OCI-LY3 (cell line): ENCODE data around the gene CPNE6.
A peak's percentile ranks its signal among the peaks of the same experiment; 100 is the strongest.

Experiments
- H2AFZ ChIP-seq: fragments of 200-600, 300-600 bp; shearing (Covaris generic); 2 replicates; pipeline ENCODE4 v1.6.0; 2014; ENCODE audit warnings: antibody characterized with exemption, low read depth, low read length
- H3K27ac ChIP-seq: fragments of 200-600, 300-600 bp; sonication (generic); 2 replicates; pipeline ENCODE4 v1.5.1; 2014; ENCODE audit warnings: mild to moderate bottlenecking, low read length, moderate library complexity, mixed read lengths
- H3K27me3 ChIP-seq: fragments of 200-600, 300-600 bp; sonication (generic); 2 replicates; pipeline ENCODE4 v1.6.1; 2014; ENCODE audit warnings: low read depth, low read length, mixed read lengths
- H3K36me3 ChIP-seq: fragments of 200-600, 300-600 bp; sonication (generic); replicated peaks from 2 replicates; pipeline ENCODE3; 2014; ENCODE audit warnings: low read depth, low read length, mixed read lengths
- H3K4me1 ChIP-seq: fragments of 300-600, 200-600 bp; sonication (generic); 2 replicates; pipeline ENCODE4 v1.6.1; 2014; ENCODE audit warnings: low read length, mixed read lengths
- H3K4me2 ChIP-seq: fragments of 200-600, 300-600 bp; sonication (generic); 2 replicates; pipeline ENCODE4 v1.6.1; 2014; ENCODE audit warnings: low read length, mixed read lengths
- H3K4me3 ChIP-seq: fragments of 300-600, 200-600 bp; sonication (generic); 2 replicates; pipeline ENCODE4 v1.5.1; 2014; ENCODE audit warnings: antibody characterized with exemption, mild to moderate bottlenecking, low read length, moderate library complexity
- H3K79me2 ChIP-seq: fragments of 300-600, 200-600 bp; shearing (Covaris generic); 2 replicates; pipeline ENCODE4 v1.6.1; 2014; ENCODE audit warnings: mild to moderate bottlenecking, low read length, mixed read lengths
- H3K9ac ChIP-seq: fragments of 300-600, 200-600 bp; shearing (Covaris generic); 2 replicates; pipeline ENCODE4 v1.6.0; 2014; ENCODE audit warnings: mild to moderate bottlenecking, low read length, moderate library complexity
- H3K9me3 ChIP-seq: fragments of 200-600, 300-600 bp; shearing (Covaris generic); 2 replicates; pipeline ENCODE4 v1.6.1; 2014; ENCODE audit warnings: low read length, mixed read lengths; ENCODE audit not compliant: insufficient read depth
- H4K20me1 ChIP-seq: fragments of 200-600, 300-600 bp; sonication (generic); 2 replicates; pipeline ENCODE4 v1.6.1; 2016; ENCODE audit warnings: low read length, mixed read lengths; ENCODE audit not compliant: insufficient read depth
- EZH2phosphoT487 ChIP-seq: fragments of 200-600 bp; shearing (Covaris generic); IDR thresholded peaks from 2 replicates; pipeline ENCODE4 v1.6.1; 2018; ENCODE audit warnings: antibody characterized with exemption, mixed run types, low read depth
- TF ChIP-seq, protein P1 (sequence below): fragments of 200-600, 300-600 bp; sonication (generic); IDR thresholded peaks from 2 replicates; pipeline ENCODE4 v1.5.1; 2014; ENCODE audit warnings: antibody characterized with exemption, low read length, low read depth

Gene CPNE6

DNA sequence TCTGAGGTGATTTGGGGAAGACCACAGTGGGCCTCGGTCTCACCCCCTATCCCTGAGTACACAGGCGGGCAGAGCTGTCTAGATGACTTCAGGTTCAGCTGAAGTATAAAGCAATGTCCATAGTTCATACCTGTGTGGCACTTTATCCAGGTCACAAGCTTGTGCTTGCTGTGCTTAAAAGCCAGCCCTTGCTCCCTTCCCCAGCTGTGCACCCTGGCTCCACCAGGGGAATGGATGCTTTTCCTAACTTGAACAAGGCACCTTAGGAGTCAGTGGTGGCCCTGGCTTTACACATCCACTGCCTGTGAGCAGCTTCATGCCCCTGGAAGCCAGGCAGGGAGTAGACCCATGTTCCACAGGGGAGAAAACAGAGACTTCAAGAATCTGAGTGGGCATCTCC is 14.1 kb upstream of the CPNE6 start:
- no peak overlapping the region for H3K4me2 ChIP-seq
- TF ChIP-seq, protein P1, sequence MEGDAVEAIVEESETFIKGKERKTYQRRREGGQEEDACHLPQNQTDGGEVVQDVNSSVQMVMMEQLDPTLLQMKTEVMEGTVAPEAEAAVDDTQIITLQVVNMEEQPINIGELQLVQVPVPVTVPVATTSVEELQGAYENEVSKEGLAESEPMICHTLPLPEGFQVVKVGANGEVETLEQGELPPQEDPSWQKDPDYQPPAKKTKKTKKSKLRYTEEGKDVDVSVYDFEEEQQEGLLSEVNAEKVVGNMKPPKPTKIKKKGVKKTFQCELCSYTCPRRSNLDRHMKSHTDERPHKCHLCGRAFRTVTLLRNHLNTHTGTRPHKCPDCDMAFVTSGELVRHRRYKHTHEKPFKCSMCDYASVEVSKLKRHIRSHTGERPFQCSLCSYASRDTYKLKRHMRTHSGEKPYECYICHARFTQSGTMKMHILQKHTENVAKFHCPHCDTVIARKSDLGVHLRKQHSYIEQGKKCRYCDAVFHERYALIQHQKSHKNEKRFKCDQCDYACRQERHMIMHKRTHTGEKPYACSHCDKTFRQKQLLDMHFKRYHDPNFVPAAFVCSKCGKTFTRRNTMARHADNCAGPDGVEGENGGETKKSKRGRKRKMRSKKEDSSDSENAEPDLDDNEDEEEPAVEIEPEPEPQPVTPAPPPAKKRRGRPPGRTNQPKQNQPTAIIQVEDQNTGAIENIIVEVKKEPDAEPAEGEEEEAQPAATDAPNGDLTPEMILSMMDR: no peak
- no peak for TF ChIP-seq EZH2phosphoT487

DNA sequence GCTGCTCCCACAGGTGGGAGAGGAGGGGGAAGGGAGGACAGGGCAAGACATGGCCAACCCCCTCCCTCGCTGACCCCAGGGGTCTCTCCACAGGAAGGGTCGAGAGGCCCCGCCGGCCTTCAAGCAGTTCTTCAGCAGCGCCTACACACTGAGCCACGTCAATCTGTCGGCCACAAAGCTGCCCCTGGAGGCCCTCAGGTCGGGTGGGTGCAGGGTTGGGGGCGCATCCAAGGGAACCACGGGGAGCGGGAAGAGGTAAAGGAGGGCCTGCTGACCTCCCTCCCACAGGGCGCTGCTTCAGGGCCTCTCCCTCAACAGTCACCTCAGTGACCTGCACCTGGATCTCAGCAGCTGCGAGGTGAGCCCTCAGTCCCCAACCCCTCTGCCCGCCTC is 13.5 kb upstream of the CPNE6 start:
- TF ChIP-seq, protein P1: no peak
- no peak for TF ChIP-seq EZH2phosphoT487
- Histone ChIP-seq H3K27ac (no peak overlapping the region), H3K9me3 (no peaks in the 10 kb centered on the region), H3K4me2 (no peak overlapping the region), H3K9ac (no peak overlapping the region), H3K27me3 (no peaks in the 10 kb centered on the region), H3K36me3 (no peaks in the 10 kb centered on the region), H4K20me1 (peaks cover 5% of the 10 kb centered on the region; the same call in 1 of the 2 replicates), H3K79me2 (no peaks in the 10 kb centered on the region), H3K4me1 (no peaks in the 10 kb centered on the region; the same call in 1 of the 2 replicates), H3K4me3 (no peak overlapping the region), H2AFZ (no peak overlapping the region)

More for the DNA sequence above, 14.1 kb upstream of the CPNE6 start:
- Histone ChIP-seq H3K27ac (no peak overlapping the region), H2AFZ (no peak overlapping the region), H3K36me3 (no peaks in the 10 kb centered on the region), H3K4me3 (no peak overlapping the region), H3K79me2 (no peaks in the 10 kb centered on the region), H3K9ac (no peak overlapping the region), H3K4me1 (peaks cover 4% of the 10 kb centered on the region), H3K9me3 (no peaks in the 10 kb centered on the region), H3K27me3 (no peaks in the 10 kb centered on the region), H4K20me1 (peaks cover 5% of the 10 kb centered on the region; the same call in 1 of the 2 replicates)

DNA sequence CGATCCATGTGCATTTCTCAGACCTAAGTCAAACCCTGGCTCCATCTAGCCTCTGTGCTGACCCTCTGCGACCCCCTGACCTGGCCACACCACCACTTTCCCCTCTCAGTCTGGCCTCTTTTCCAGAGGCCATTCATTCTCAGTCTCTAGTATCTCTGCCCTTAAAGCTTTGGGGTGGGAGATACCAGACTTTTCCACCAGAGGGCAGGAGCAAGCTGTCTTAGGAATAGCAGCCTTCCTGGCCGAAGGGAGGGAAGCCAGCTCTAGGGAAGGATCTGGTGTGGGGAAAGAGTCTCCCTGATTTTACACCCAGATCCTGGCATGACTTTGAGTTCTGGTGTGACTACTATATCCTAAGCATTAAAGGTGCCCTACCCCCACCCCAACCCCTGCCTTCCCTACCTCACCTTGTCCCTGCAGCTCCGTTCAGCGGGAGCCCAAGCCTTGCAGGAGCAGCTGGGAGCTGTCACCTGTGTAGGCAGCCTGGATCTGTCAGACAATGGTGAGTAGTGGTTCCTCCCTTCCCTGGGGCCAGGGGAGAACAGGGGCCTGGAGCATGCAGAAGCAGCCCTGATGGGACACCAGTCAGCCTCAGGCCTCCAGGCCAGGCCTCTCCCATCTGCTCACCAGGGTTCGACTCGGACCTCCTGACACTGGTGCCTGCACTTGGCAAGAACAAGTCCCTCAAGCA is 13.0 kb upstream of the CPNE6 start:
- no peak overlapping the region for H3K9ac ChIP-seq
- TF ChIP-seq, protein P1: peak; percentile 52
- no peak for TF ChIP-seq EZH2phosphoT487
- no peaks in the 10 kb centered on the region for H3K36me3 ChIP-seq
- no peaks in the 10 kb centered on the region for H3K79me2 ChIP-seq
- H3K27me3 ChIP-seq: no peaks in the 10 kb centered on the region
- H3K27ac ChIP-seq: no peak overlapping the region
- no peak overlapping the region for H3K4me3 ChIP-seq
- H3K4me1 ChIP-seq: no peaks in the 10 kb centered on the region
- no peak overlapping the region for H3K4me2 ChIP-seq
- no peaks in the 10 kb centered on the region for H3K9me3 ChIP-seq
- 0 out of 2 replicates have a peak, but pooled peaks cover under 1% of the 10 kb centered on the region for H4K20me1 ChIP-seq
- no peak overlapping the region for H2AFZ ChIP-seq

DNA sequence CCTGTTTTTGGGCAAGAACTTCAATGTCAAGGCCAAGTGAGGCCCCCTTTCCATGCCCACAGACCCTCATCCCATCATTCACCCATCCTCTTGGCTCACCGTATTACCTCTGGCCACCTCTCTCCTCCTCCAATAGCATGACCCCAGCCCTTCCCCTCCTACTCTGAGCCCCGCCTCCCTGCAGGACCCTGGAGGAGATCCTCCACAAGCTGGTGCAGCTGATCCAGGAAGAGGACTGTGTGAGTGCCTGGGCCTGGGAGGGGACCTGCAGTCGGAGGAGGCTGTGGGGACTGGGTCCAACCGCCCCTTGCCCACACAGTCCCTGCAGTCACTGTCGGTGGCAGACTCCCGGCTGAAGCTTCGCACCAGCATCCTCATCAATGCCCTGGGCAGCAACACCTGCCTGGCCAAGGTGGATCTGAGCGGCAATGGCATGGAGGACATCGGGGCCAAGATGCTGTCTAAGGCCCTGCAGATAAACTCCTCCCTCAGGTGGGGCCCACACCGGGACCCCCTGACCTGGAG is 12.3 kb upstream of the CPNE6 start:
- H3K4me2 ChIP-seq: no peak overlapping the region
- TF ChIP-seq, protein P1: no peak
- no peak for TF ChIP-seq EZH2phosphoT487
- H3K36me3 ChIP-seq: no peaks in the 10 kb centered on the region

More for the DNA sequence above, 12.3 kb upstream of the CPNE6 start:
- Histone ChIP-seq H3K27ac (no peak overlapping the region), H2AFZ (no peak overlapping the region), H3K9me3 (no peaks in the 10 kb centered on the region), H4K20me1 (no peaks in the 10 kb centered on the region), H3K27me3 (no peaks in the 10 kb centered on the region), H3K4me1 (no peaks in the 10 kb centered on the region), H3K4me3 (no peak overlapping the region), H3K79me2 (no peaks in the 10 kb centered on the region), H3K9ac (no peak overlapping the region)
